GM10847 (cell line): ENCODE data around the gene STARD3.

Source experiments
- POLR2A ChIP-seq: IDR thresholded peaks from 2 replicates; pipeline ENCODE4 v1.6.1; 2011; ENCODE audit not compliant: insufficient read length; ENCODE audit errors: extremely low read depth

Gene STARD3

DNA sequence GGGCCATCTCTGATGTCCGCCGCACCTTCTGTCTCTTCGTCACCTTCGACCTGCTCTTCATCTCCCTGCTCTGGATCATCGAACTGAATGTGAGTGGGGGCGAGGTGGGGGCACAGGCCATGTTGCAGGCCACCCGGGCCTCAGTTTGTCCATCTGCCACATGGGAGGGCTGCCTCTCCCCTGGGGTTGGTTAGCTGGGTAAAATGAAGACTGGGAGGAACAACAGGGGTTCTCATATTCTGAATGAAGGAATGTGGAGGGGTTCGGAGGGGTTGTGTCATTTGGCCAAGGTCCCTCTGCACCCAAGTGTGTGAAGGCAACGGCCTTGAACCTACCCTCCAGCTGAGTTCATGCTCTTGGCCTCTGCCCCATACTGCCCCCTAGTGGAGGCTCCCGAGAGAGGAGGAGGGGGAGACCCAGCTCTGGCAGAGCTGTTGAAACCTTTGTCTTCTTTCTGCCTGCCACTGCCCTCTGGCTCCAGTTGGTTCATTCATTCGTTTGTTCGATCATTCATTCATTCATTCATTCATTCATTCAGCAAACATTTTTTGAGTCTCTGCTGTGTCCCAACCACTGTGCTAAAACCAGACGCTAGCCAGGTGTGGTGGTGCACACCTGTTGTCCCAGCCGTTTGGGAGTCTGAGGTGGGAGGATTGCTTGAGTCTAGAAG is 16.9 kb downstream of the STARD3 start:
- TF ChIP-seq POLR2A: no peak

DNA sequence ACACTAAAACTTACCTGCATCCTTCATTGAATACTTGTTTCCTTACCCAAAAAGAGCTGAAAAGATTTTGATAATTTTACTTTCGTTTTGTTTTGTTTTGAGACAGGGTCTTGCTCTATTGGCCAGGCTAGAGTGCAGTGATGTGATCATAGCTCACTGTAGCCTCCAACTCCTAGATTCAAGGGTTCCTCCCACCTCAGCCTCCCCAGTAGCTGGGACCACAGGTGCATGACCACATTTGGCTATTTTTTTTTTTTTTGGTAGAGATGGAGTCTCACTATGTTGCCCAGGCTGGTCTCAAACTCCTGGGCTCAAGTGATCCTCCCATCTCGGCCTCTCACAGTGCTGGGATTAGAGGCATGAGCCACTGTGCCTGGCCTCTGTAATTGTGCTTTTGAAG is 18.2 kb downstream of the STARD3 start:
- TF ChIP-seq POLR2A: no peak

DNA sequence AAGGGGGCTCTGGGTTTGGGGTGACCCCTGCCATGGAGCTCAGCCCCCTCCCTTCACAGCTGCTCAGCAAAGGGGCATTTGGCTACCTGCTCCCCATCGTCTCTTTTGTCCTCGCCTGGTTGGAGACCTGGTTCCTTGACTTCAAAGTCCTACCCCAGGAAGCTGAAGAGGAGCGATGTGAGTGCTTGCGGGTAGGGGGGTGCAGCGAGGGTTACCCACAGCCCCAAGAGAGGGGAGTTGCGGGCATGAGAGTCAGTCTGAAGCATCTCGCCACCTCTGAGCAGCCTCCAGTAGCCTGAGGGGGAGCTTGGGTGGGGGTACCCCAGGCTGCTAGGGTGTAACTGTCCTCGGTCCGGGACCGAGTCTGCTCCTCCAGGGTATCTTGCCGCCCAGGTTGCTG is 21.4 kb downstream of the STARD3 start:
- no peak for TF ChIP-seq POLR2A

DNA sequence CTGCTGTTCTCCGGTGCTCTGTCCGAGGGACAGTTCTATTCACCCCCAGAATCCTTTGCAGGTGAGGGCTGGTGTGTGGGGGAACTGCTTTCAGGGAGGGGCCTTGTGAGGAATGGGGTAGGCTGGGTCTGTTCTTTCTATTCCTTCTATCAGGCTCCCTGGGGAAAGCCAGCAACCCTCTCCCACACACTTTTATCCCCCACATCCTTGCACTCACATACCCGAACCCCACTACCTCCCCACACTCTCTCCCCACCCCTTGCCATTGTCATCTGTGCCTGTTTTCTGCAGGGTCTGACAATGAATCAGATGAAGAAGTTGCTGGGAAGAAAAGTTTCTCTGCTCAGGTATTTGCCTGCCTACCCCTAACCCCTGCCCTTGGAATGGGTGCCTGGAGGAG is 21.8 kb downstream of the STARD3 start:
- no peak for TF ChIP-seq POLR2A

DNA sequence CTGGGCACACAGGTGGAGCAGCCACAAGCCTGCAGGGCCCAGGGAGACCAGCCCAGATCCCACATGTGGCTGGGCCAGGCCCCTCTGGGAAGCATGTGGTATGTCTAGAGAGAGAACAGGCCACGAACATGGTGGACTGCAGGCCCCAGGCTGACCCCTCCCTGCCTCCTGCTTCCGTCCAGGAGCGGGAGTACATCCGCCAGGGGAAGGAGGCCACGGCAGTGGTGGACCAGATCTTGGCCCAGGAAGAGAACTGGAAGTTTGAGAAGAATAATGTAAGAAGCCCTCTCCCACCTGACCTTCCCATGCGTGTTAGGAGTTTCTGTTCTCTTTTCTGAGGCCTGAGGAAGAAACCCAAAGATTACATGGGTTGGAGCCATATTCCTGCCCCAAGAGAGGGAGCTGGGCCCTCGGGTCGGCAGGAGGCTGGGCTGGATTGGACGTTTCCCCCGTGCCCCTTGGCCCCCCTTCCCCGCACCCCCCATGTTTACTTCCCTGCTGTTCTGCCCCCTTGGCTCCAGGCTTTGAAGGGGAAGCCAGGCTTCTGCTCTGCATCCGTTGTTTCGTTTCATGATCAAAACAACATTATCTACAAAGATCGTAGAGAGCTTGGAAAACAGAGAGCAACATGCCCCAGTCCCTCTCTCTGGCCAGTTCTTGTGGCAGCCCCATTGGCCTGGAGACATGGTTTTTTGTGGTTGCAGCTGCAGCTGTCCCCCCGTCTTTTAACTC is 22.5 kb downstream of the STARD3 start:
- no peak for TF ChIP-seq POLR2A

DNA sequence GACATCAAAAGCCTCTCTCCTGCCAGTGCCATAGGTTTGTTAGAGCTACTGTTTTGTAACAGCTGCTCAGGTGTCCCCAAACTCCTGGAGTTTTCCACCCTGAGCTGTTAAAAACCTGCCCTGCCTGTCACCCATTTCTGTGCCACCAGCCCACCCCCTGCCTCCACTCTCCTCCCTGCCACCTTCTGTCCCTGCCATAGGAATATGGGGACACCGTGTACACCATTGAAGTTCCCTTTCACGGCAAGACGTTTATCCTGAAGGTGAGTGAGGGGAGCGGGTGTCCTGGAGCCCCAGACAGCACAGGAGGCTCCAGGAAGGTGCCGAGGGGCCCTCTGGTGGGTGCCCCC is 23.0 kb downstream of the STARD3 start:
- TF ChIP-seq POLR2A: no peak

DNA sequence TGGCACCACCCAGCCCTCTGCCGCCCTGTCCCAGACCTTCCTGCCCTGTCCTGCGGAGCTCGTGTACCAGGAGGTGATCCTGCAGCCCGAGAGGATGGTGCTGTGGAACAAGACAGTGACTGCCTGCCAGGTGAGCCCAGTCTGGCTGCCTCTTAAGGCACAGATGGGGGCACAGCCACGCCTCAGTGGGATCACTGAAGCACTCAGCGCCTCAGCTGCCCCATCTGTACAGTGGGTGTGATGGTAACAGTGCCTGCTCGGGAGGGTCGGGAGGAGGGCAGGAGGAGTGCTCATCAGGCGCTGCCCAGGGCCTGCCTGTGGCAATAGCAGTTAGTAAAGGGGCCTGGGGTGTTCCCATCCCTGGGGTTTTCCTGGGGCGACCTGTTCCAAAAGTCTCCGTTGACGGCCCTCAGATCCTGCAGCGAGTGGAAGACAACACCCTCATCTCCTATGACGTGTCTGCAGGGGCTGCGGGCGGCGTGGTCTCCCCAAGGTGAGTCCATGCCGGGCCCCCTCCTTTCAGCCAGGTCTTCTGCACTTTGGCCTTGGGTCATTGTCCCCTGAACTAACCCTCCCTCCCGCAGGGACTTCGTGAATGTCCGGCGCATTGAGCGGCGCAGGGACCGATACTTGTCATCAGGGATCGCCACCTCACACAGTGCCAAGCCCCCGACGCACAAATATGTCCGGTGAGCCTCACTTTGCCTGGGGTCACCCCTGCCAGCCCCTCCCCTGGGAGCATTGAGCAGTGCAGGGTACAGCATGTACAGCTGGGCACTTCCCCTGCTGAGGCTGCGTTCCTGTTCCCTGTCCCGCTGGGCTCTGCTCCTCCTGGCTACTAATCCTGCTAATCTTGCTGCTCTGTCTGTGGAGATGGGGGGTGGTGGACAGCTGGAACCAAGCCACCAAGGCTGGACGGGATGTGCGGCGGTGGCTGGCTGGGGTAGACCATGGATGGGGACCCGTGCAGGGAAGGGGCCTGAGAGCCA is 23.7 kb downstream of the STARD3 start:
- no peak for TF ChIP-seq POLR2A

DNA sequence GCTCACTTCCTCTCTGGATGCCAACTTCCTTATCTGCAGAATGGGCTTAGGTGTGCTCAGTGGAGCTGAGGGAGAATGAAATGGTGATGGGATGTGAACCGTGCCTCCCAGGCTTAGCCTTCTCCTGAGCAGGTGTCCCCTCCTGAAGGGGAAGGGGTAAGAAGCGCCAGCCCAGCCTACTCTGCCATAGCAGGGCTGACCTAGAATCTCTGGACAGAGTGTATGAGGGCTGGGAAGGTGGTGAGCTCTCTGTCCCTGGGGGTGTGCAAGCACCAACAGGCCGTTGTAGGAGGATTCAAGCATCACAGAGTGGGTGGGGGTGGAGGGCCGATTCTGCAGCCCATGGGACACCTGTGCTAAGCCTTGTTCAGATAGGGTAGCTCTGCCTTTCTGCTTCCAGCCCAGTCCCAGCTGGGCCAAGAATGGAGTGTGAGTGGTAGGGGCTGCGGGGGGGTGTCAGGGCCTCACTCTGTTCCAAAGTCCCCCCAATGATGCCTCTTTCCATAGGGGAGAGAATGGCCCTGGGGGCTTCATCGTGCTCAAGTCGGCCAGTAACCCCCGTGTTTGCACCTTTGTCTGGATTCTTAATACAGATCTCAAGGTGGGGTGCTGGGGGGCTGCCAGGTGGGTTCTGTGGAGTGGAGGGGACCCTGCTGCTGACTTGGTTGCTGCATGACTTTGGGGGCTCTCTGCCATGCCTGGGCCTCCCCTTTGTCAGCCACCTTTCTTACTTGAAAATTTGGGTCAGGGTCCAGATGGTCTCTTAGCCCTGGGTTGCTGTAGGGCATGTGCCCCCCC is 25.0 kb downstream of the STARD3 start:
- TF ChIP-seq POLR2A: no peak

DNA sequence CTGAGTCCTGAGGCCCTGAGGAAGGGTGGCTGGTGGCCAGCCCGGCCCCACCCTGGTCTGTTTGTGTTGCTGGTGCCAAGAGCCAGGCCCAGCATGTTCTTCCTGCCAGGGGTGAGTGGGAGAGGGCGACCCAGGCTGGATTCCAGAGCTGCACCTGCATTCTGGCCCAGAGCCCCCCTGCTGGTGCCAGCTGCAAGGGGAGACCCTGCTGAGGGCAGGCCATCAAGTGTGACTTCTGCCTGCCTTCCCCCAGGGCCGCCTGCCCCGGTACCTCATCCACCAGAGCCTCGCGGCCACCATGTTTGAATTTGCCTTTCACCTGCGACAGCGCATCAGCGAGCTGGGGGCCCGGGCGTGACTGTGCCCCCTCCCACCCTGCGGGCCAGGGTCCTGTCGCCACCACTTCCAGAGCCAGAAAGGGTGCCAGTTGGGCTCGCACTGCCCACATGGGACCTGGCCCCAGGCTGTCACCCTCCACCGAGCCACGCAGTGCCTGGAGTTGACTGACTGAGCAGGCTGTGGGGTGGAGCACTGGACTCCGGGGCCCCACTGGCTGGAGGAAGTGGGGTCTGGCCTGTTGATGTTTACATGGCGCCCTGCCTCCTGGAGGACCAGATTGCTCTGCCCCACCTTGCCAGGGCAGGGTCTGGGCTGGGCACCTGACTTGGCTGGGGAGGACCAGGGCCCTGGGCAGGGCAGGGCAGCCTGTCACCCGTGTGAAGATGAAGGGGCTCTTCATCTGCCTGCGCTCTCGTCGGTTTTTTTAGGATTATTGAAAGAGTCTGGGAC is 25.8 kb downstream of the STARD3 start:
- TF ChIP-seq POLR2A: no peak

DNA sequence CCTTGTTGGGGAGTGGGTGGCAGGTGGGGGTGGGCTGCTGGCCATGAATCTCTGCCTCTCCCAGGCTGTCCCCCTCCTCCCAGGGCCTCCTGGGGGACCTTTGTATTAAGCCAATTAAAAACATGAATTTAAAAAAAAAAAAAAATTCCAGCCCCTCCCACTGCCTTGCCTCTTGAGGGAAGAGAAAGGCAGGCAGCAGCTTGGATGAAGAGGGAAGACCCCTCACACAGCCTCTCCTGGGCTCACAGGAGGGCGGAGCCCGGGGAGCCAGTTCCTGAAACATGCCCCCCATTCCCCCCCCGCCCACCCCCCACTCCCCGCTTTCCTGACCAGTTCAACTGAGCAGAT is 26.4 kb downstream of the STARD3 start:
- TF ChIP-seq POLR2A: no peak

DNA sequence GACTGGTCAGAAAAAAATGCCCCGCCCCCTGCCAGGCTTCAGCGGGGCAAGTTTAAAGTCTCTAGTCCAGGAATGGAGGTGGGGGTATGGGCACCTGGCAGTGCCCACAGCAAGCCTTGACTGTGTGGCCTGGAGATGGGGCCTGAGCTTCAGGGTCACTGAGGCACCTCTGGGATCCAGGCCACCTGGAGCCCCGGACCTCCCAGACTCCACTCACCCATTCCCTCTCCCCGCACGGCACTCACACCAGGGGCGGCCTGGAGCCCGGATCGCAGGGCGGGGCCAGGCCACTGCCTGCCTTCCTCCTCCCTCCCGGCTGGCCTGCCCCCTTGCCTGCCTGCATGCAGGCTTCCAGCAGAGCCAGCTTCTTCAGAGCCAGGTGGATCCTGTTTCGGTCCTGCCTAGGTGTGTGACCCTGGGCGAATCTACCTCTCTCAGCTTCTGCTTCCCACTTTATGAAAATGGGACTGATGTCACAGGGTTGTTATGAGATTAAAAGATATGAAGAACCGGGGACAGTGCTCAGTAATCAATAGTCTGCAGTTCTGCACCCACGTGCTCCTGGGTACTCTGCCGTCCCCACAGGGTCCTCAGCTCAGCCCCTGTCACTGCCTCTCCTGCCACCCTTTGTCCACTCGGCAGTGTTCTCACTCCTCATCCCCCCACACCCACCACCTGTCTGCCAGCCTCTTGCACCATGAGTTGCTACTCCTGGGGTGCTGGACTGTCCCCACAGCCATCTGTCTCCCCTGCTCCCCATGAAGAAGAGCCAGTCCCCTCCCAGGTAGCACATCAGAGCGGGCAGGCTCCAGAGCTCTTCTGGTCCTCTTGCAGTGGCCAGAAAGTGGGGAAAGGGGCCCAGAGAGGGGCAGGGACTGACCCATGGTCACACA is 27.0 kb downstream of the STARD3 start:
- no peak for TF ChIP-seq POLR2A

DNA sequence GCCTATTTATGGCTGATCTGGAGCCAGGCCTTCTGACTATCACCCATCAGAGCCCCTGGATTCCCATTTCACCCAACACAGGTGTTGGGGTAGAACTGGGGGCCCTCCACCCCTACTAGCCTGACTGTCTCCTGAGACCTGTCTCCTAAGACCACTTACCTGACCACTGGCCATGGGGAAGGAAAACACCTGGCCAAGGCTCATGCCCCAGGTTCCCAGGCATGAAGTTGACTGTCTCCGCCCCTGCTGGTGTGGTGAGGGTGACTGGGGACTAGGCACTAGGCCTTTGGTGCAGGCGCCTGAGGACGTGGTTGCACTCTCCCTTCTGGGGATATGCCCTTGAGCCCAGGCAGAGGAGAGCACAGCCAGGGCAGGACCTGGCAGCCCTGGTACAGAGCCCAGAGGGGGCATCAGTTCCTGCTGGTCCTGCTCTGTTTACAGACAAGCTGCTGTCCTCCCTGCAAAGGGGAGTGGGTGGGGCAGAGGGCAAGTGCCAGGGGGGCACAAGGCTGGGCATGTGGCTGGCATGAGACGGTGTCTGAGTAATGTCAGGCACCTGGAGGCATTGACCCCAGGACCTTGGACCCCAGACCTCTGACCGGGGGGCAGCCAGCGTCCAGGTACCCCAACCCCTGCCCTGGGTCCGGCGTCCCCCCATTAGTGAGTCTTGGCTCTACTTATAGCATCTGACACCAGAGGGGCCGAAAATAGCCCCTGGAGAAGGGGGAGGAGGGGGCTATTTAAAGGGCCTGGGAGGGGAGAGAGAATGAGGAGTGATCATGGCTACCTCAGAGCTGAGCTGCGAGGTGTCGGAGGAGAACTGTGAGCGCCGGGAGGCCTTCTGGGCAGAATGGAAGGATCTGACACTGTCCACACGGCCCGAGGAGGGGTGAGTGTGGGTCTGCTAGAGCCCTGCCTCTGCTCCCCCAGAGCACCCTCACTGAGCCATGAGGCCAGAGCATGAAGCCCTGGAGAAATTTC is 27.9 kb downstream of the STARD3 start, which contains the start of gene TCAP:
Gene TCAP, plus strand, starts transcription at position 769 of the 981 bp plus-strand sequence. Its CDS starts 11 bp downstream, at position 780.
- no peak for TF ChIP-seq POLR2A
